NCI-H82 treated with DMSO at 0.1 percent for 48 hours (cell line): ENCODE results near the gene UBA1.

Experiments
- DNase-seq: peaks from one replicate; lab custom pipeline; 2025; ENCODE audit not compliant: unreplicated experiment; lab: John Stamatoyannopoulos, UW

The UBA1 gene

GRCh38 chrX:47210661-47211425, 17.2 kb downstream of the UBA1 start:
- DNase-seq, result no peak

- no peak for DNase-seq
Observed at GRCh38 chrX:47212381-47213293, 19.0 kb downstream of the UBA1 start.

- DNase-seq, result no peak
Observed at GRCh38 chrX:47214435-47215077, 20.9 kb downstream of the UBA1 start.

- no peak for DNase-seq
Observed at GRCh38 chrX:47215291-47215900, 21.8 kb downstream of the UBA1 start.

- DNase-seq, result peak; percentile 50
Observed at GRCh38 chrX:47216393-47216925, 22.8 kb downstream of the UBA1 start.

GRCh38 chrX:47217121-47217851, 23.7 kb downstream of the UBA1 start:
- peak; percentile 67 for DNase-seq

GRCh38 chrX:47217852-47218279, 24.2 kb downstream of the UBA1 start:
- DNase-seq, result peak; percentile 99

- DNase-seq, result peak; percentile 76
Observed at GRCh38 chrX:47218280-47218919, 24.8 kb downstream of the UBA1 start, which contains the start of gene CDK16. CDK16 (plus strand) TSS chrX:47218681; CDS start chrX:47223558, 4,877 bp downstream.

GRCh38 chrX:47218920-47219815, 25.5 kb downstream of the UBA1 start:
- DNase-seq, result no peak

GRCh38 chrX:47221756-47222155, 28.1 kb downstream of the UBA1 start:
- DNase-seq, result no peak

GRCh38 chrX:47222751-47223350, 29.2 kb downstream of the UBA1 start:
- DNase-seq, result no peak

- DNase-seq, result no peak
Observed at GRCh38 chrX:47223476-47224250, 30.0 kb downstream of the UBA1 start.

- DNase-seq, result no peak
Observed at GRCh38 chrX:47224266-47224895, 30.8 kb downstream of the UBA1 start.

GRCh38 chrX:47224896-47225290, 31.3 kb downstream of the UBA1 start:
- DNase-seq, result no peak

GRCh38 chrX:47226071-47226470, 32.4 kb downstream of the UBA1 start:
- no peak for DNase-seq

- no peak for DNase-seq
Observed at GRCh38 chrX:47226531-47227333, 33.1 kb downstream of the UBA1 start.
